ENCODE measurements around the gene AFF1. TPM values are rescaled to one million over a fixed set of nuclear protein-coding genes. Genes with fewer than 3 reads are reported as not detected.
"Not testable (repeated sequence)": the region's sequence is repeated elsewhere in the genome, so short reads cannot be mapped to it uniquely, and the experiment has no call there.

AFF1 gene
- total RNA-seq, 1 experiment from 2014 or later = 10.9 TPM

DNA sequence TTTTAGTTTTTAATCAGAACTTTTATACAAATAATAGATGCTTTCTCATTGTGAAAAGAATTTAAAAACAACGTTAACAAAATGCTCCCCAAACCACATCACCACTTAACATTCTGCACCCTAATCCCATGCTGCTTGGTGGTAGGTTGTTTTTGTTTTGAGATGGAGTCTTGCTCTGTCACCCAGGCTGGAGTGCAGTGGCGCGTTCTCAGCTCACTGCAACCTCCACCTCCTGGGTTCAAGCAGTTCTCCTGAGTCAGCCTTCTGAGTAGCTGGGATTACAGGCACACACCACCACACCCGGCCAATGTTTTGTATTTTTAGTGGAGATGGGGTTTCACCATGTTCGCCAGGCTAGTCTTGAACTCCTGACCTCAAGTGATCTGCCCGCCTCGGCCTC lies 102.4 kb downstream of the AFF1 start:
- in situ Hi-C loops (cut with HindIII; ENCODE audit: low pct_unique_long_range_greater_than_20kb, low sequenced_read_pairs); DNase-seq (ENCODE audit: low read depth, low spot score): not testable (repeated sequence)

DNA sequence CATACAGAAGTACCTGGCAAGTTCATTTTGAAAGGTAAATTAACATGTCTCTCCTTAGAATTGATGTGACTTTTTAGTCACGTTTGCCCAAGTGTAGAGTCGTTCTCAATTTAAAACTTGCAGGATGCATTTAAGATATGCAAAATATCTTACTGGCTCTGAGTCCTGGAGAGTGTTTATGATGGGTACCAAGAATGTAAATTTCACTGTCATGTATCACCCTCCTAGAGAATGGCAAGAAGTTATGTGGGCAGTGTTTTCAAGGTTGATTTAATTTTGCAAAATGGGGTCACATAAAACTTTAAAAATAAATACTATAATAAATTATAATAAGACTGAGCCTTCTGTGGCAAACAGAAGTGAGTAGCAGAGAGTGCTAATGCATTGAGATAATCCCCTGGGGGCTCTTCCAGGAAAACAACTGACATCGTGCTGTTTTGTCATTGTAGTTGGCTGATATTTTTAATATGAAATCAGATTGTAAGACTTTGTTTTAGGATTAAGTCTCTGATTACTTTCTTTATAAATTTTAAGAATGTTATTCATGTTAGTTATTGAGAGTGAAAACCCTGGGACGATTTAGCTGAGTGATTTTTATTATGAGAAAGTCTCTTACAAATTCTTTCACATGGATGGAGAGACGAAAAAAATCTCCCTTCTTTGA lies 103.0 kb downstream of the AFF1 start:
- no peak for DNase-seq (ENCODE audit: low read depth, low spot score)
- in situ Hi-C loops (cut with HindIII; ENCODE audit: low pct_unique_long_range_greater_than_20kb, low sequenced_read_pairs) = no loop called here

DNA sequence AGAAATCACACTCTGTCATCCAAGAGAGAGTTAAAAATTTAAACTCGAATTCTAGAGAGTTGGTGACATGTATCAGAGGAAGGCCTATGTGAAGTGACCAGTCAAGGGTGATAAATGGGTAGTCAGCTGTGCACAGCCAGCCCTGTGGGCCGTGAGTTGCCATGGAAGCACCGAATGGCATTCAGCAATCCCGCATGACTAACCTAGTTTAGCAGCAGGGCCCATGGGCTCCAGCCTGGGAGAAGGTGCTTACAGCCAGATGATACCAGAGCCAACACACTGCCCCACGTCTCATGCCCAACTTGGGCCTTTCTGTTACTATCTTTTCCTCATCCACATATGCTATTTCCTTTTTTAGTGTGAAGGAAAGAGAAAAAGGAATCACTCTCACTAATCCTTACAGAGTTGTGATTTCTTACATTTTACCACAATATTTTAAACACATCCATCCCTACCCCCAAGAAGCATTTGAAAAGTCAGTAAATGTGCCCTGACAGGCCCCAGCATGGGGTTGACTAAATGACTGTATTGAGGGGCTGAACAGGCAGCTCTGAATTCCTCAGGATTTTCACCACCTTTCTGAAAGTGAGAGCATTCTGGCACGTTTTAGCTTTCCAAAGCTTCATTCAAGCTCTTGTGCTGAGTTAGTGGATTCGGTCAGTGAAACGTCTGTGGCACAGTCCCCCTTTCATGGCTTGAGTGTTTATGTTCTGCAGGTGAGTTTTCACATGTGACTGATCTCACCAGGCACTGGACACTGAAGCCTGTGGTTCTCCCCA lies 104.2 kb downstream of the AFF1 start:
- in situ Hi-C loops (cut with HindIII; ENCODE audit: low pct_unique_long_range_greater_than_20kb, low sequenced_read_pairs) = no loop called here
- peak; percentile 57 for DNase-seq (ENCODE audit: low read depth, low spot score)

DNA sequence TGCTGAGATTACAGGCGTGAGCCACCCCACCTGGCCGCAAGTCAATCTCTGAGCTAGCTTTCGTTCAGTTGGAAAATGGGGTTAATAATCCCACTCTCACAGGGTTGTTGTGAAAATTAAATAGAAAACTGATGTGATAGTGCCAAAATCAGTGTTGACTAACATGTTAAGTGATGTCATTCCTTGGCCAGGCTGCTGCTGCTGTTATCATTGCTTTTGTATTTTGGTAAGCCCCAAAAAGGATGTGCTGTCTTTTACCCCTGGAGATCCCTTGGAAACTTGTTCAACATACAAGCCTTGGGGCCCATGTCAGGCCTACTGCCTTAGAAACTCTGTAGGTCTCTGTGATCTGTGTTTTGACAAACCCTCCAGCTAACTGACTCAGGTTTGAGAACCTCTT lies 106.3 kb downstream of the AFF1 start:
- DNase-seq (ENCODE audit: low read depth, low spot score) = no peak
- in situ Hi-C loops (cut with HindIII; ENCODE audit: low pct_unique_long_range_greater_than_20kb, low sequenced_read_pairs) = no loop called here

DNA sequence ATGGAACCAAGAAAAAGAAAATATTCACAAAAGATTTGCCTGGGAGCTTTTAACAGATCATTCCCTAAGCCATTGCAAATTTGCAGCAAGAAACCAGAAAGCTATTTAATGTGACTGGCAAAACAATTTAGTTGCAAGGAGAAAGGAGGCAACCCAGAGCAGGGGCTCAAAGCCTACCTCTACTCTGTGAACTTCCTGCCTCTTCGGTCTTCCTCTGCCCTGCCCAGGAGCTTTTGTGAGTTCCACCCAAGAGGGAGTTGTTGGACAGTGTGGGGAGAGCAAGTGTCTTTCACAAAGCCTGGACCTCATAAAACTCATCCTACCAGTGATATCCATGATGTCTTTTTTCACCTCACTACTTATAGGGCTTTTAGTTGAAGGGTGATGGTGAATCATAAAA lies 107.4 kb downstream of the AFF1 start:
- DNase-seq (ENCODE audit: low read depth, low spot score) = no peak
- in situ Hi-C loops (cut with HindIII; ENCODE audit: low pct_unique_long_range_greater_than_20kb, low sequenced_read_pairs) = no loop called here

DNA sequence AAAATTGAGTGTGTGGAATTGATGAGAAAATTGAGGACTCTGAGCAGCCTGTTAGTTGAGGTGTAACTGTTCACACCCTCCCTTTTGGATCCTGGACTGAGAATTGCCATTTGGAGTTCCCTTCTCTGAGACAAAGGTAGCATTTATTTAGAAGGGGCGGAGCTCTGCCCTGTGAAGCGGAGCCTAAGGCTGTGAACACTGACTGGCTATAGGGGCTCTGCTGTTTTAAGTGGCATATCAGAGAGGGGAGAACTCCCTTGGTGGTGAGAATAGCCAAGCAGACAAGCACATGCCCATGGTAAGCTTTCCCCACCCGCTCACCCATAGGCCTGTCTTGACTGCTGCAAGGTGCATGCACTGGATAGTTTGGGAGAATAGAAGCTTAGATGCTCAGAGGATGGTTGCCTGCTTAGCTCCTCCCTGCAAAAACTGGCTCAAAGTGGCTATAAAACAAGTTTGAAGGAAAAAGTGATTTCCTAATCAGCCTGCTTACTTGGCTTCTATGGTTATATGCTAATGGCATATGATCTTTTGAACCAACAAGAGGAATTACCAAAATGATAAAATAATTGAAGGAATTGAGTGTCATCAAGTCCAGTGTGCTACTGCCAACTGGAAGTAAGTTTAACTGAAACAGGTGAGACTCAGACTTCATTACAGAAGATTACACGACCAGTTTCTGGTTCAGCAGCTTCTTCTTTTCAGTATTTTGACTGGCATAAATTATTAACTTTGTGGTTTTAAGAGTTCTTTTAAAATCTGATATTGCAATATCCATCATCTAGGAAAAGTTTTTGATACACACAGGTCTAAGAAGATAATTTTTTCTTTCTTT lies 108.4 kb downstream of the AFF1 start:
- in situ Hi-C loops (cut with HindIII; ENCODE audit: low pct_unique_long_range_greater_than_20kb, low sequenced_read_pairs) = no loop called here

DNA sequence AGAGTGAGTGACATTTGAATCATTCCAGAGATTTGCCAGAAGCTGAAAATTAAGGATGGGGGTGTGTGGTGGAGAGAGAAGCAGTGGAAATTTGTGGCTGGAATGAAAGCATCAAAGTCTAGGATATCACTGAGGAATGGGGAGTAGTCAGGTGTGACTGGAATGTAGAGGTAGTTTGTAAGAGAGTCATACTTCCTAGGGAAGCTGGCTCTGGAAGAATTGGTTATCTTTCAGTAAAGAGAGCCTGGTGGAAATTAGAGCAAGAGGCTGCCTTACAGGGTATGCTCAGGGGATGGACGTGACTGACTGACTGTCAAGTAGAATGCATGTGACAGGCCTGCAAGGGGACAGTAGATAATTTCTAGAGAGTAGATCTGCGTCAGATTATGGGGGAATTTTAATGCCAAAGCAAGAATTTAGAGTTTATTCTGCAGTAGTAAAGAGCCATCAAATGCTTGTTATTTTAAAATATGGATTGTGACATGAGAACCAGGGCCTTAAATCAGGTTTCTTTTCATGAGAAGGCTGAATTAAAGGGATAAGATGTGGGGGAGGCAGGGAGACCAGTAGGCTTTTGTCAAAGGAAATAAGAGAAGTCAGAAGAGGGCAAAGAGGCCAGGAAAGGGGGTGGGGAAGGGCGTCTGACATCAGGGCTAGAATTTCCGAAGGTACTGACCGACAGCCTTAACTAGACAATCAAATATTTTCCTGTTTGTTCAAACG lies 109.9 kb downstream of the AFF1 start:
- in situ Hi-C loops (cut with HindIII; ENCODE audit: low pct_unique_long_range_greater_than_20kb, low sequenced_read_pairs) = no loop called here
- no peak for DNase-seq (ENCODE audit: low read depth, low spot score)

More for the DNA sequence above, 108.4 kb downstream of the AFF1 start:
- peak; percentile 80 for DNase-seq (ENCODE audit: low read depth, low spot score)

DNA sequence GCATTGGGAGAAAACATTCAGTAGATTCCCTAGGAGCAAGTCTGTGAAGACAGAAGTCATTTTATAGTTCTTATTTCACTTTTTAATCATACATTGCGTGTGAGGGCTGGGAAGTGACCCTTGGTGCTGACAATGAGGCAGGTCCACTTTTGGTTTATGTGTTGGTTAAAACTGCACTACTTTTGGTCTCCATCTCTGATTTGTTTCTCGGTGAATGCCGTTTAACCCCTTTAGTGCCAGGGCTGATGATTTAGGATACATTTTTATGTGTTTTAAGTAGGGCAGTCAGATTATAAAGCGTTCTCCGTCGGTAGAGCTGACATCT lies 110.4 kb downstream of the AFF1 start:
- in situ Hi-C loops (cut with HindIII; ENCODE audit: low pct_unique_long_range_greater_than_20kb, low sequenced_read_pairs) = no loop called here
- DNase-seq (ENCODE audit: low read depth, low spot score) = no peak

DNA sequence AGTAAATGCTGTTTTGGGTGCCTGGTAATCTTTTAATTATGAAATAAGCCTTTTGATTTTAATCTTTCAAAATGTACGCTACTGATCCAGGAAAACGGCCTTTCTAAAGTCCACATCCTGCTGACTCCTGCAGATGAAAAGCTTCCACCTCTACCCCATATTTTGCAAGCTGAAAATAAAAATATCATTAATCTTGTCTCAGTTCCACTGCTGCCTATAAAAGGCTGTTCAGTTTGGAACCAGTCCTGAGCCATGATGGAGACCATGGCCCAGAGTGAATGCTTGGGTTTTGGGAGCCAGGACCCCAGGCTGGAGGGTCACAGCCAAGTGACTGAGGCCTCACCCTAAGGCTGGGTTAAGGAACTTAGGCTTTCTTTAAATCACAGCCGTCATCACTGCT lies 110.8 kb downstream of the AFF1 start:
- DNase-seq (ENCODE audit: low read depth, low spot score) = no peak

DNA sequence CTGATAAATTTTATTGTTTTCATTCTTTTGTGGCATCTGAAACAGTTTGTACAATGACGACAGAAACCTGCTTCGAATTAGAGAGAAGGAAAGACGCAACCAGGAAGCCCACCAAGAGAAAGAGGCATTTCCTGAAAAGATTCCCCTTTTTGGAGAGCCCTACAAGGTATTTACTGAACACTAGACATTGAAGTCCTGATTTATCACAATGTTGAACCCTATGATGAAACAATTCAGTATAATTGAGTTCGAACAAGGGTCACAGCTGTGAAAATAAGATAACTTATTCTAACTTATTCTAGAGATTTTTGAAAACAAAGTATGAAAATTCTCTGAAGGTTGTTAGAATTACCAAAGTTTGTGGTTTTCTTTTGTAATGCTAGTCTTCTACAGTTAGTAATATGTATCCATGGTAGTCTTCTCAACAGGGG lies 111.3 kb downstream of the AFF1 start:
- in situ Hi-C loops (cut with HindIII; ENCODE audit: low pct_unique_long_range_greater_than_20kb, low sequenced_read_pairs) = no loop called here
- DNase-seq (ENCODE audit: low read depth, low spot score) = no peak

More for the DNA sequence above, 110.8 kb downstream of the AFF1 start:
- in situ Hi-C loops (cut with HindIII; ENCODE audit: low pct_unique_long_range_greater_than_20kb, low sequenced_read_pairs) = no loop called here

DNA sequence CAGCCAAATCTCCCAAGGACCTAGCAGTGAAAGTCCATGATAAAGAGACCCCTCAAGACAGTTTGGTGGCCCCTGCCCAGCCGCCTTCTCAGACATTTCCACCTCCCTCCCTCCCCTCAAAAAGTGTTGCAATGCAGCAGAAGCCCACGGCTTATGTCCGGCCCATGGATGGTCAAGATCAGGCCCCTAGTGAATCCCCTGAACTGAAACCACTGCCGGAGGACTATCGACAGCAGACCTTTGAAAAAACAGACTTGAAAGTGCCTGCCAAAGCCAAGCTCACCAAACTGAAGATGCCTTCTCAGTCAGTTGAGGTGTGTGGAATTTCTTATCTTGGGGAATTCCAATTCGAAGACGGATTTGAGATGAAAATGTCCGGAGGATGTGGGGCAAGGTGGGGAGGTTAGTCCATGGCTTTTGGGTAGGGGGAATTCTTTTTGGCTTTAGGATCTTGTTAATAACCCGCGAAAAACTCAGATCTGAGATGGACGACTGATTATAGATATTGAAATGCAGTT lies 112.5 kb downstream of the AFF1 start:
- in situ Hi-C loops (cut with HindIII; ENCODE audit: low pct_unique_long_range_greater_than_20kb, low sequenced_read_pairs) = no loop called here
- DNase-seq (ENCODE audit: low read depth, low spot score) = no peak

DNA sequence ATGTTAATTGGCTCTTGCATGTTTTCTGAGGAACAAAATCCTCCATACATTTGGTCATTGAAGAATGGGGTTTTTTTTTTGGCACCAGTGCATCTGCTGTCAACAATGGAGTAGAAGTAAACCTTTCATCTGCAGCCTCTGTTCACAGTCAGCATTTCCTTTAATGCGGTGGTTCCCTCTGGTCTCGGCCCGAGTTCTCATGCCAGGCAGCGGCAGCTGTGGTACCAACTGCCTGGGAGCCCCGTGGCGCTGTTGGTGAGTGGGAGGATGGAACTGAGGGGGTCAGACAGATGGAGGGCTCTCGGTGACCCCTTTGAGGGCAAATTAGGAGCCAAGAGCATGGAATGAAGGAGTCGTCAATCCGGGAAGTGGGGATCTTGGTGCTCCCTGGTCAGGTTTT lies 114.7 kb downstream of the AFF1 start:
- in situ Hi-C loops (cut with HindIII; ENCODE audit: low pct_unique_long_range_greater_than_20kb, low sequenced_read_pairs) = no loop called here
- no peak for DNase-seq (ENCODE audit: low read depth, low spot score)

DNA sequence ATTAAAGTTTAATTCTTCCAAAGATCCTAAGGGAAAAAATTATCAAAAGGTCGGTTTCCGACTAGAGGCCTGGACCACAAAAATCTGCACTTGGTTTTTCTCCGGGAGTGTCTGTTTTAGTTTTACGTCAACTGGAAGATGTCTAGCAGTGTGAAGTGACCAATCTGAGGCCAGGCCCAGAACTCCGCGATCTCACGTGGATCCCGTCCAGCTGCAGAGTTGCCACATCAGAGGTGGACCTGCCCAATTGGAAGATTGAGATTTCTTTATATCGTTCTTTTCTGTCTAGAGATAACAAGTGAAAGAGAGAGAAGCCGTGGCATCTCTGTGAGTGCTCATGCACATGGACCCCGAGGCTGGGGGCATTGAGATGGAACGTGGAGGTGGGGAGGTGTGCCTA lies 115.8 kb downstream of the AFF1 start:
- DNase-seq (ENCODE audit: low read depth, low spot score) = no peak
- in situ Hi-C loops (cut with HindIII; ENCODE audit: low pct_unique_long_range_greater_than_20kb, low sequenced_read_pairs) = no loop called here

DNA sequence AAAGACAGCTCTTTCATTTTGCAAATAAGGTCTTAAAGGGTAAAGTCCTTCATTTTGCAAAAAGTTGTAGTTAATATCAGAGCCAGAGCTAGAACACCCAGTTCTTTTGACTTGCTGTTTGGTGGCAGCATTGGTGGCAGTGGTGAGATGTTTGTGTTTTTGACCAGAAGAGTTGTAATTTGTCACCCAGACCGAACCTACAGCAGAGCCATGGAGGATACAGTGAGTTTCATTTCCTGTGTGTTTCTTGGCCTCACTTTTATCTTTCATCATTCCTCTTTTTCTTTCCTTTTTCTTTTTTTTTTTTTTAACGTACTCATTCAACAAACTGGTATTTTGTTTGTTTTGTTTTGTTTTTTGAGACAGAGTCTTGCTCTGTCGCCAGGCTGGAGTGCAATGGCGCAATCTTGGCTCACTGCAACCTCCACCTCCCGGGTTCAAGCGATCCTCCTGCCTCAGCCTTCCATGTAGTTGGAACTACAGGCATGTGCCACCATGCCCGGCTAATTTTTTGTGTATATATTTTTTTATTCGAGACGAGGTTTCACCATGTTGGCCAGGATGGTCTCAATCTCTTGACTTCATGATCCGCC lies 116.4 kb downstream of the AFF1 start:
- in situ Hi-C loops (cut with HindIII; ENCODE audit: low pct_unique_long_range_greater_than_20kb, low sequenced_read_pairs) = no loop called here
- no peak for DNase-seq (ENCODE audit: low read depth, low spot score)

DNA sequence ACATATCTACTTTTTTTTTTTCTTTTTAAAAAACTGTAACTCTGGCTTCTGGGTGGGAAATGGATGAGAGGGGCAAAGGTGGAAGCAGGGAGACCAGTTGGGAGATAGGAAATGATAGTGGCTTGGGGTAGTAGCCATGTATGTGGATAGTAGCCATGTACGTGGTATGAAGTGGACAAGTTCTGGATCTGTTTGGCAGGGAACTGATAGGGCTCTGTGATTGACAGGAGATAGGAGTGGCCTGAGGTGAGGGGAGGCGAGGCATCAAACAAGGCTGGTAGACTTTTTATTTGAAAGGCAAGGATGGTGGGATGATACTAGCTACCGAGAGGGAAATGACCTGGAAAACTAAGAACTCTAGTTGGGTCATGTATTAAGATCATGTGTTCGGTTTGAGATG lies 117.8 kb downstream of the AFF1 start:
- in situ Hi-C loops (cut with HindIII; ENCODE audit: low pct_unique_long_range_greater_than_20kb, low sequenced_read_pairs) = no loop called here
- DNase-seq (ENCODE audit: low read depth, low spot score) = no peak

DNA sequence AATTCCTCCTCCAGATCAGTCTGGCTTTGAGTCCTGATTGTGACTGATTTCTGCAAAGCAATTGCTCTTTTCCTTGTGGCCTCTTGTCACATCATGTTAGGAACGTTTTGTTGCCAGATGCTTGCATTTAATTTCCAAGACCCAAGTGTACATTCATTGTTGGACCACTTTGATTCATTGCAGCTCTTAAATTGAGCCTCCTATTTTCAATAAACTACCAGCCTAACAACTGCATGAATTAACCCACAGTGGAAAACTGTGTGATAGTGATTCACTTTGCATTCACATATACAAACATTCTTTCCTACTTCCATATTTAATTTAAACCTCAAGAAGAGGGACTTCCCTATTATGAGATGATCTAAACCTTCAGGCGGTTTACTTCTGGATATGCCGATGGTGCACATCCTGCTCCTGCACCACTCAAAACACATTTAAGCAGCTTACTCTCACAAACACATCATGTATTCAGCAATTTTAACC lies 118.4 kb downstream of the AFF1 start:
- in situ Hi-C loops (cut with HindIII; ENCODE audit: low pct_unique_long_range_greater_than_20kb, low sequenced_read_pairs) = no loop called here
- no peak for DNase-seq (ENCODE audit: low read depth, low spot score)
